Kidney epithelial cell (primary cell): Measurements from ENCODE around the gene RAD23A. TPM values are rescaled to one million over a fixed set of nuclear protein-coding genes. Genes with fewer than 3 reads are reported as not detected.
"Not testable (repeated sequence)": the region's sequence is repeated elsewhere in the genome, so short reads cannot be mapped to it uniquely, and the experiment has no call there.

Source experiments
- DNase-seq: peaks from one replicate; pipeline ENCODE4 v3.0.0-alpha.2; 2010; ENCODE audit warnings: low read depth
- H3K27me3 ChIP-seq: 2 replicates; pipeline ENCODE4 v1.6.0; 2011; ENCODE audit warnings: low read length; ENCODE audit not compliant: control insufficient read depth, insufficient read depth
- H3K36me3 ChIP-seq: 2 replicates; pipeline ENCODE4 v1.5.1; 2011; ENCODE audit warnings: low read length; ENCODE audit not compliant: control insufficient read depth, insufficient read depth
- H3K4me3 ChIP-seq: 2 replicates; pipeline ENCODE4 v1.5.1; 2011; ENCODE audit warnings: low read depth, mild to moderate bottlenecking, control low read depth, low read length
- CTCF ChIP-seq: IDR thresholded peaks from 2 replicates; pipeline ENCODE4 v1.5.1; 2011; ENCODE audit warnings: mild to moderate bottlenecking, moderate library complexity, low read length, control low read depth, inconsistent platforms; ENCODE audit not compliant: insufficient read depth, poor library complexity, severe bottlenecking
- total RNA-seq: library from RNA; depleted of rRNA; stranded (reverse); fragments of >200 nt; gene quantifications from 2 replicates; pipeline ENCODE4 v1.2.3, GENCODE V29; 2015

The RAD23A gene
- total RNA-seq, 1 donor from 2014 or later, result 138 TPM

GRCh38 chr19:12953138-12953798, 7.6 kb downstream of the RAD23A start:
- TF ChIP-seq CTCF, result no peak
- DNase-seq, result no peak

GRCh38 chr19:12953799-12954611, 8.3 kb downstream of the RAD23A start:
- TF ChIP-seq CTCF, result no peak
- Histone ChIP-seq H3K4me3 (no peak overlapping the region), H3K27me3 (no peaks in the 10 kb centered on the region), H3K36me3 (peaks cover 2% of the 10 kb centered on the region)
- DNase-seq, result no peak

More at GRCh38 chr19:12953138-12953798, 7.6 kb downstream of the RAD23A start:
- Histone ChIP-seq H3K4me3 (no peak overlapping the region), H3K27me3 (no peaks in the 10 kb centered on the region), H3K36me3 (peaks cover 4% of the 10 kb centered on the region)

GRCh38 chr19:12954612-12954962, 8.9 kb downstream of the RAD23A start:
- DNase-seq, result no peak

GRCh38 chr19:12955575-12955974, 9.9 kb downstream of the RAD23A start:
- not testable (repeated sequence) for H3K27me3 ChIP-seq, H3K4me3 ChIP-seq, H3K36me3 ChIP-seq, DNase-seq

More at GRCh38 chr19:12954612-12954962, 8.9 kb downstream of the RAD23A start:
- no peak for TF ChIP-seq CTCF
- H3K4me3 ChIP-seq, result no peak overlapping the region
- H3K36me3 ChIP-seq, result peaks cover 1% of the 10 kb centered on the region
- no peaks in the 10 kb centered on the region for H3K27me3 ChIP-seq

DNA sequence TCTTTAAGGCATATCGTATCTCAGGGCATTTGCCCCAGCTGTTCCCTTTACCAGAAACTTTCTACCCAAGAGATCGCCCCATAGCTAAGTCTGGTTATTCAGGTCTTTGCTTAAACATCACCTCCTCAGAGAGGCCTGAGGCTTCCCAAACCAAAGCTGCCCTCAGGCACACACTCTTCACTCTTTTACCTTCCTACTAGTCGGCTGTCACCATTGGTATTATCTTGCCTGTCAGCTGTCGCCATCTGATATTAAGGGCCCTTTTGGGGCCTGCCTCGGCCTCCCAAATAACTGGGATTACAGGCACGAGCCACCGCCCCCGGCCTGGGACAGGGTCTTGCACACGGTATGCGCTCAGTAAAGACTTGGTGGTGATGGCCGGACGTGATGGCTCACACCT, 10.3 kb downstream of the RAD23A start:
- TF ChIP-seq CTCF, result no peak
- H3K27me3 ChIP-seq, result no peaks in the 10 kb centered on the region
- peak overlapping the region; percentile 95 for H3K4me3 ChIP-seq
- H3K36me3 ChIP-seq, result peaks cover 1% of the 10 kb centered on the region
- DNase-seq, result no peak

DNA sequence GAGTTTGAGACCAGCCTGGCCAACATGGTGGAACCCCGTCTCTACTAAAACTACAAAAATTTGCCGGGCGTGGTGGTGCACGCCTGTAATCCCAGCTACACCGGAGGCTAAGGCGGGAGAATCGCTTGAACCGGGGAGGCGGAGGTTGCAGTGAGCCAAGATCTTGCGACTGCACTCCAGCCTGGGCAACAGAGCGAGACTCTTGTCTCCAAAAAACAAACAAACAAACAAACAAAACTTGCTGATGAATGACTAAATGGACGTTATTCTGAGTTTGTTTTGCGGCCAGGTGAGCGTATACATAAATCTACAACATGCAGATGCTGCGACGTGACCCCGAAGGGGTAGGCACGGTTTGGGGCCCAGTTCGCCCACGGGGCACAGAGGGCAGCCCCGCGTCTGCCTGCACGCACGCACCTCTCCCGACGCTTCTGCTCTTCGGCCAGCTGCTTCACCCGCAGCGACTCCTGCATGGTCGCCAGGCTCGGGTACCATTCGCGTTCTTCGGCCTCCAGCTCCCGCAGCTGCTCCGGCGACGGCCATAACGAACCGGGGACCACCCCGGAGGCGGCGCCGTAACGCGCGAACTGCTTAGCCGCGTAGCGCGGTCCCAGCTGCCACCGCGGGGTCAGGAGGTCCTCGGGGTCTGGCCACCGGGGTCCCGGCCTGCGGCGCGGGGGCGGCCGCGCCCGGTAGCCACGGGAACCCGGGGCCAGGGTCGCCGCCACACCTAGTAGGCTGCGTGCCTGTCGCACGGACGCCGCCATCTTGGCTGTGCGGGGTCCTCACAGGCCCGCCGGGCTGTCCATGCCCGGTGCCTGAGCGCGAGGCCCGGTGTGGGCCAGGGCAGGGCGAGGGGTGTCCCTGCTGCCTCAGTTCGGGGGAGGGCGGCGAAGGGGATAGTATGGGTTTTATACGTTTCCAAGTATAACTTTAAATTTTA, 11.1 kb downstream of the RAD23A start, which contains the start of gene GADD45GIP1:
Gene GADD45GIP1 (minus strand): TSS at position 778 of the 943 bp plus-strand sequence. CDS start 11 bp downstream, at position 767.
- DNase-seq, result no peak

GRCh38 chr19:12957389-12957952, 11.8 kb downstream of the RAD23A start:
- not testable (repeated sequence) for H3K27me3 ChIP-seq, DNase-seq, H3K36me3 ChIP-seq
- peak overlapping the region; percentile 95 for H3K4me3 ChIP-seq

More for the DNA sequence above, 11.1 kb downstream of the RAD23A start, which contains the start of gene GADD45GIP1:
- TF ChIP-seq CTCF, result no peak
- peak within 1 kb of the TSS; percentile 95 for H3K4me3 ChIP-seq
- H3K27me3 ChIP-seq, result no peaks in the 10 kb centered on the region
- peaks cover 1% of the 10 kb centered on the region for H3K36me3 ChIP-seq
